Stimulated activated CD4-positive, alpha-beta T cell treated with anti-CD3 and anti-CD28 coated beads, Interleukin-4, amount 100 ng/mL, for 48 hours (primary cell): ENCODE data around the gene VPS41.
"Not testable (repeated sequence)": the region's sequence is repeated elsewhere in the genome, so short reads cannot be mapped to it uniquely, and the experiment has no call there.

Experiments
- DNase-seq, 2 donors: peaks; one replicate each; pipeline ENCODE4 v3.0.0-alpha.2; 2020; ENCODE audit warnings: low read depth in 2 of 2

The VPS41 gene

GRCh38 chr7:38908759-38909335 lies at the start of gene VPS41:
Gene VPS41 (minus strand): TSS chr7:38909191. CDS start chr7:38909174, 17 bp downstream.
- peak; percentile 53 to 60 for DNase-seq

DNA sequence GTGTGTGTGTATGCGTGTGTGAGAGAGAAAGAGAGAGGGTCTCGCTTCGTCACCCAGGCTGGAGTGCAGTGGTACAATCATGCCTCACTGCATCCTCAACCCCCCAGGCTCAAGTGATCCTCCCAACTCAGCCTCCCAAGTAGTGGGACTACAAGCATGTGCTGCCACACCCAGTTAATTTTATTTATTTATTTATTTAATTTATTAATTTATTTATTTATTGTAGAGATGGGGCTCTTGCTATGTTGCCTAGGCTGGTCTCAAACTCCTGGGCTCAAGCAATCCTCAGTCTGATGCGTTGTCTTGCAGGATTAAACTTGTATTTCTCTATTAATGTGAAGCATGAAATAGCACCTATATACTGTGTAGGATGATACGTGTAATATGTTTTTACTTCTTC lies 46.9 kb upstream of the VPS41 start:
- DNase-seq: no peak

DNA sequence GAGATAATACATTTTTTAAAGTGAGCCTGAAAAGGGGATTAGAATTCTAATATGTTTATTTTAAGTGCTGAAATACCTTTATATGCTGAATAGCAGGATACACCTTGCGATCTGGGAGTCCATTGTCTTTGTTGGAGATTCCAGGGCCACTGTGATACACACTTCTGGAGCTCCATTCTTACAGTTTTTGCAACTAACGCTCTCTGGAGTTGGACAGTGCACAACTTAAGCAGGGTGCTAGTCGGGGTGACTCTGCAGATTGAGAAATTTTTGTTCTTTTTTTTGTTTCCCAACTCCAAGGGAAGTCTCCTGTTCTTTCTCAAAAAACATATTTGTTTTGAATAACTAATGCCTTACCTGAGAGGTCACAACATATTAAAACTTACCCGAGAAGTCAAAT lies 45.0 kb upstream of the VPS41 start:
- DNase-seq: no peak

DNA sequence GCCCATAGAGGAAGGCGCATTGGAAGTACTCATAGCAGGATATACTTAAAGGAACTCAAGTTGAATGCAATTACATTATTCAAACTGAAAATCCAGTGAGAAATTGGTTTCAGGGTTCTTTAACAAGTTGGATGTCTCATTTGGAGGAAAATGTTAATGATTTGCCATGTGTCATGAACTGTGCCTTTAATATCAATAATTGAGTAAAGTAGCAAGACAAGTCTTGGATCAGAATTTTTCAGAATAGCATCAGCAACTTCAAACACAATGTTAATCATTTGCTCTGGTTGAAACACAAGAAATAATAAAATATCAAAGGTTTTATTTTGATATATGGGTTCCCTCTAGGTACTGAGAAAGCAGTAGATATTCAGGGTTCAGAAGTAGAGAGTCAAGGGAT lies 44.2 kb upstream of the VPS41 start:
- no peak for DNase-seq

DNA sequence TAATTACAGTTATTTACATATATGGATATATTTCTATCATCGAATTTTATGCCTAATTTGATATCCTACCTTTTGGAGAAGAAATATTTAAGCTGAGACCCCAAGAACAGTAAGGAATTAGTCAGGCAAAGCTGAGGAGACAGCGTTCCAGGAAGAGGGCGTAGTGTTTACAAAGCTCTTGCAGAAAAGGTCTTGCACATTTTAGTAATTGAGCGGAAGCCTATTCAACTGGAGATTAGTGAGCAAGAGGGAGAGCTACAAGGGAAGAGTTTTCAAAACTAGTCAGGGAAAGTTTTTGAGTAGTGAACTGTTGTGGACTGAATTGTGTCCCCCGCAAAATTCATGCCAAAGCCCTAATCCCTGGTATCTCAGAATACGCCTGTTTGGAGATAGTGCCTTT lies 42.2 kb upstream of the VPS41 start:
- DNase-seq: no peak

DNA sequence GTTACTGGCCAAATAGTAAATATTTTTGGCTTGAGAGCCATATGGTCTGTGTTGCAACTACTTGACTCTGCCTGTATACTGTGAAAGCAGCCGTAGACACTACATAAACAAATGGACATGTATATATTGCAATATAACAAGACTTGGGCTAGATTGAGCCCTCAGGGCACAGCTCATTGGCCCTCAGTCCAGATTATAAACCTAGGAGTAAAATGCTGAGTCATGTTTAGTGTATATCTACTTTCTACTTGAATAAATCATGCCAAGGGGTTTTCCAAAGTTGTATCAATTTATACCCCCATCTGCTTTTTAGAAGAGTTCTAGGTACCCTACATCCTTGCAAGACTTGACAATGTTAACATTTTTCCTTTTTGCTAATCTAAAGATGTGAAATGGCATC lies 41.3 kb upstream of the VPS41 start:
- DNase-seq: no peak

GRCh38 chr7:38947541-38947940 lies 38.5 kb upstream of the VPS41 start:
- not testable (repeated sequence) for DNase-seq

GRCh38 chr7:38942431-38943051 lies 33.5 kb upstream of the VPS41 start:
- DNase-seq: no peak

GRCh38 chr7:38940774-38941173 lies 31.8 kb upstream of the VPS41 start:
- DNase-seq: no peak

- DNase-seq: no peak
These were observed 29.6 kb upstream of the VPS41 start for GRCh38 chr7:38938589-38938988.

- no peak for DNase-seq
These were observed 29.1 kb upstream of the VPS41 start for GRCh38 chr7:38938001-38938485.

GRCh38 chr7:38936641-38937040 lies 27.6 kb upstream of the VPS41 start:
- no peak for DNase-seq

DNA sequence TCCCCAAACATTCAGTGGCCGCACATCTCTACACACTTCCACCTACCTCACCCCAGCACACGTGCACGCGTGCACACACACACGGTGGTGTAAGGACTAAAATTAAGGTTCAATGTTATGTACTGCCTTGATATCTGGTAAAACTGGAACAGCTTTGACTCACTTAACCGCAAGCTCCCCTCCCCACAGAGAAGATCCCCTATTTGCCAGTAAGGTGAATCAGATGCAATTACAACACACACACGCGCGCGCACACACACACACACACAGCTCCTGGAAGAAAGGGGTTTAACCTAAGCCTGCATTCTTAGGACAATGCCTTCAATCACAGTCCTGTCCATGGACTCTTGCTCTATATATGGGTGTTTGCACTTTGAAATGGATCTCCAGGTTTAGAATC lies 25.5 kb upstream of the VPS41 start:
- DNase-seq: no peak

DNA sequence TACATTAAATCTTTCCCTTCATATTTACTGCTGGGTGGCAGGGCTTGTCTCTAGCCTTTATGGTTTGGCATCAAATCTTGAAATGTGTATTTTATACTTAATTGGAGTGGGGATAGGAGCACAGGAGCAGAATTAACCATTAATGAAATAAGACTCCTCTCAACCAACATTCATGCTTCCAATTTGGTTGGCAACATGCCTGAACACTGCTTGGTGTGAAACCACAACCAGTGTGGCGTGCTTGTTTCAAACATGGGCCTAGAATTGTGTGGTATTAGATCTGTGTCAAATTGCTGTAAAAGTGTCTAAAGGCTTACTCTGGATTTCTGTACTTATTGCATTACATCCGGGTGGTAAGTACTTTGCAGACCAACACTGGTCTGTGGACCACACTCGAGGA lies 25.1 kb upstream of the VPS41 start:
- DNase-seq: no peak

GRCh38 chr7:38932509-38933168 lies 23.6 kb upstream of the VPS41 start:
- peak; percentile 39 to 60 for DNase-seq

DNA sequence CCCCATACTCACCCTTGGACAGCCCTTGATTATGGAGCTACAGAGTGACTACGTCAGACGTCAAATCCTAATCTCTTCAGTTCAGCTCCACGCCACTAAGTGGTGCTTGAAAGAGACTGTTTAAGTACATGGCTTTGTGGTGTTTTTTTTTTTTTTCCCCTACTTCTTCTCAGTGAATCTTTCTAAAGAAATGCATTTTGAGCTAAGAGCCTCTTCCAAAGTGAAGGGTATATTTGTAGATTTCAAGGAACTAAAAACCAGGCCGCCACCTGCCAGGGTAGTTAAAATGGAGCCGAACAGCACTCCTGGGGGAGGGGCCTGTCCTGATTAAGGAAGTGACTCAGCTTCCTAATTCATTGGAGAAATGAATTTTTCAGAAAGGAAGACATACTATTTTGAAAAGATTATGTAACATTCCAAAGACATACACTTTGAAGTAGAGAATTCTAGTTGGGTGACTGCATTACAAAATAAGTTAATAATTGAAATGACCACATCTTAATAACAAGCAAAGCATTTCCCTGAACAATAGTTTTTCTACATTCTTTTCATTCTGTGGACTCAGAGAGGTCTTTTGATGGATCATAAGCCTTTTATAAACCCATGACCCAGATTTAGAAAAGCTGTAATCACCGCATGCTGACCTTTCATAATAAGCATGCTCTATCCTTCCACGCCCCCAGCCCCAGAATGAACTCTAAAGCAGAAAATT lies 20.6 kb upstream of the VPS41 start:
- DNase-seq: no peak

DNA sequence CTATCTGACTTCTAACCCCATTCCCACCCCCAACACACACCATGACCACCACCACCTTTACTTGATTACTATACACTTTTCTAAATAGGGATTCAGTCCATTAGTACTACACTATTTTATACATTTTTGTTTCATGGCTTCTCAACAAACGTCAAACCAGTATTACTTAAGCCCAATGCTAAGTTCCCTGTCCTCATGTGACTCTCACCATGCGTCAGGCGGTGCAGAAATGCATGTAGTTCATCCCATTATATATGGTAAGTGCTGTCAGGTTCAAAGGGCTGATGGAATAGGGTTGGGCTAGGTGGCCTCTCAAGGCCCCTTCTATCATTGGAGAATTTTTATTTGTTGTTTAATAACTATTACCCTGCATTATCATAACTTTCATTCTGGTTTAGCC lies 19.5 kb upstream of the VPS41 start:
- DNase-seq: no peak

GRCh38 chr7:38927751-38928150 lies 18.8 kb upstream of the VPS41 start:
- DNase-seq: no peak

GRCh38 chr7:38920731-38921130 lies 11.7 kb upstream of the VPS41 start:
- no peak for DNase-seq

DNA sequence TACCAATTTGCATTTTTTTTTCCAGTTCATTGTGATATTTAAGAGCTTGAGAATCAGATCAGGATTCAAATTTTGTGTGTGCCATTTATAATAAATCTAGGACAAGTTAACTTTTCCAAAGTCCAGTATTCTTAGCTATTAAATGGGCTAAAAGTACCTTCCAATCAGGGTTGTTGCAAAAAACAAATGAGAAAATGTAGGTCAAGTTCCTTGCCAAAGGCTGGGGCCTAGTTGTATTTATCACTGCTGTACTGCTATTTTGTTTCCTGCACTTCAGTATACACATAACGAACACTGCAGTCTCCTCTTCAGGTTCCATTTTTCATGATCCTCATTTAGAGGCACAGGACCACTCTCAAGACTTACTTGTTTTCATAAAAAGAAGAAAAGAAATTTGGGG lies 7.4 kb upstream of the VPS41 start:
- DNase-seq: no peak

GRCh38 chr7:38909870-38910269 lies 879 bp upstream of the VPS41 start:
- DNase-seq: no peak

DNA sequence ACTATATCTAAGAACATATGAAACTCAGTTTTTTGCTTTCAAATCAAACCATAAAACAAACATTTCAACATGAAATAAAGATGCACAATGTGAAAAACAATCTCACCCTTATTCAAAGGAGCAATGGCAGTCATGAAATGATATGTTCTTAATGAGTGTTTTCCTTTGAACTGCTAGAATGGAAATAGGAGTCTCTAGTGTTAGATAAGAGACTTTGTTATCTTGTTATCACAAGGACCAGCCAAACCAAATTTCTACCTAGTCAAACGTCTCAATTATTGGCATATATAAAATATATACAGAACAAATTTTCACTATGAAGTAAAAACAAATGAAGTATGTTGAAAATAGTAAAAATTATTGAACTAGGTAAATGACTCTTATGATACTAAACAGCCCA lies 1.2 kb downstream of the VPS41 start:
- DNase-seq: no peak

DNA sequence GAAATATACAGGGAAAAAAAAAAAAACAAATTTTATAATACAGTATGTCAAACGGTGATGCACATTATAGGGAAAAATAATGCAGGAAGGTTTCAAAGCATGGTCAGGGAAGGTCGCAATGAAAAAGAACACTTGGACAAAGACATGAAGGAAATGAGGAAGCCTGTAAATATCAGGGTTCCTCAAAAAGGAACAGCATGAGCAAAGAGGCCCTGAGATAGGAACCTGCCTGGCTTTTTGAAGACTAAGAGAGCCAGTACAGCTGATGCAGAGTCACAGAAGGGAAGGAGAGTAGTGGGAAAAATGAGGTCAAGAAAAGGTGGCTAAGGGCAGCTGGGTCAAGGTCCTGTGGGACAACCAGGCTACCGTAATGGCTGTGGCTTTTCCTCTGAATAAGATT lies 1.9 kb downstream of the VPS41 start:
- DNase-seq: no peak
